NCI-H146 treated with DMSO at 0.1 percent for 48 hours (cell line): Measurements from ENCODE around the gene EPN3.

ENCODE experiments used
- DNase-seq: peaks from one replicate; lab custom pipeline; 2025; ENCODE audit not compliant: unreplicated experiment; lab: John Stamatoyannopoulos, UW

Gene EPN3

GRCh38 chr17:50533720-50534148, 1.2 kb downstream of the EPN3 start:
- peak; percentile 29 for DNase-seq

- no peak for DNase-seq
These were observed 1.9 kb downstream of the EPN3 start for GRCh38 chr17:50534222-50534978.

GRCh38 chr17:50534979-50535326, 2.4 kb downstream of the EPN3 start:
- DNase-seq, result no peak

- DNase-seq, result no peak
These were observed 2.9 kb downstream of the EPN3 start for GRCh38 chr17:50535407-50535806.

- no peak for DNase-seq
These were observed 4.4 kb downstream of the EPN3 start for GRCh38 chr17:50536683-50537646.

- no peak for DNase-seq
These were observed 5.4 kb downstream of the EPN3 start for GRCh38 chr17:50537721-50538548.

- DNase-seq, result no peak
These were observed 6.2 kb downstream of the EPN3 start for GRCh38 chr17:50538549-50539410.

GRCh38 chr17:50539762-50540559, 7.4 kb downstream of the EPN3 start:
- no peak for DNase-seq

GRCh38 chr17:50540560-50541401, 8.2 kb downstream of the EPN3 start:
- DNase-seq, result no peak

- no peak for DNase-seq
These were observed 8.8 kb downstream of the EPN3 start for GRCh38 chr17:50541402-50541715.

- DNase-seq, result peak; percentile 34
These were observed 9.5 kb downstream of the EPN3 start for GRCh38 chr17:50541716-50542688.

- DNase-seq, result peak; percentile 49
These were observed 10.6 kb downstream of the EPN3 start for GRCh38 chr17:50542795-50543774.

GRCh38 chr17:50544516-50544915, 12.0 kb downstream of the EPN3 start:
- no peak for DNase-seq

- no peak for DNase-seq
These were observed 12.8 kb downstream of the EPN3 start for GRCh38 chr17:50545311-50545710.

- DNase-seq, result no peak
These were observed 14.1 kb downstream of the EPN3 start for GRCh38 chr17:50546701-50547034.

- DNase-seq, result peak; percentile 58
These were observed 14.7 kb downstream of the EPN3 start, which contains the start of gene SPATA20 for GRCh38 chr17:50547035-50547735. SPATA20 (plus strand) TSS chr17:50547174; CDS start chr17:50547209, 35 bp downstream.
